IMR-90 (cell line): ENCODE measurements around the gene OPCML.

Source experiments
- BHLHE40 ChIP-seq: fragments of 150-350 bp; IDR thresholded peaks from 2 replicates; pipeline ENCODE4 v1.6.1; 2016; ENCODE audit warnings: mild to moderate bottlenecking, low read depth, low read length
- CEBPB ChIP-seq: IDR thresholded peaks from 2 replicates; pipeline ENCODE4 v1.6.1; 2012; ENCODE audit warnings: low read depth, low read length, improper control_type of control experiment
- CHD1 ChIP-seq: IDR thresholded peaks from 2 replicates; pipeline ENCODE4 v1.6.1; 2012; ENCODE audit warnings: low read depth, low read length, improper control_type of control experiment
- MAFK ChIP-seq: IDR thresholded peaks from 2 replicates; pipeline ENCODE4 v1.6.1; 2012; ENCODE audit warnings: low read depth, low read length, improper control_type of control experiment
- MXI1 ChIP-seq: IDR thresholded peaks from 2 replicates; pipeline ENCODE4 v1.6.1; 2012; ENCODE audit warnings: low read depth, mild to moderate bottlenecking, low read length, moderate library complexity, borderline replicate concordance
- POLR2A ChIP-seq: IDR thresholded peaks from 2 replicates; pipeline ENCODE4 v1.6.1; 2012; ENCODE audit warnings: mild to moderate bottlenecking, low read depth, low read length
- RAD21 ChIP-seq: IDR thresholded peaks from 2 replicates; pipeline ENCODE4 v1.6.1; 2012; ENCODE audit warnings: low read length, improper control_type of control experiment
- RCOR1 ChIP-seq: IDR thresholded peaks from 2 replicates; pipeline ENCODE4 v1.6.1; 2012; ENCODE audit warnings: mild to moderate bottlenecking, low read length, improper control_type of control experiment; ENCODE audit not compliant: insufficient replicate concordance
- RFX5 ChIP-seq: IDR thresholded peaks from 2 replicates; pipeline ENCODE4 v1.8.0; 2012; ENCODE audit warnings: low read depth, mild to moderate bottlenecking, low read length, moderate library complexity
- SMC3 ChIP-seq: fragments of 150-350 bp; IDR thresholded peaks from 2 replicates; pipeline ENCODE4 v1.6.1; 2016; ENCODE audit warnings: low read depth, mild to moderate bottlenecking, antibody characterized with exemption, low read length, moderate library complexity
- TF ChIP-seq, protein P1 (sequence below): conservative IDR thresholded peaks from 2 replicates; pipeline ENCODE4 v1.5.1; 2012; ENCODE audit warnings: mild to moderate bottlenecking, low read depth, low read length, improper control_type of control experiment

- TF ChIP-seq, protein P1, sequence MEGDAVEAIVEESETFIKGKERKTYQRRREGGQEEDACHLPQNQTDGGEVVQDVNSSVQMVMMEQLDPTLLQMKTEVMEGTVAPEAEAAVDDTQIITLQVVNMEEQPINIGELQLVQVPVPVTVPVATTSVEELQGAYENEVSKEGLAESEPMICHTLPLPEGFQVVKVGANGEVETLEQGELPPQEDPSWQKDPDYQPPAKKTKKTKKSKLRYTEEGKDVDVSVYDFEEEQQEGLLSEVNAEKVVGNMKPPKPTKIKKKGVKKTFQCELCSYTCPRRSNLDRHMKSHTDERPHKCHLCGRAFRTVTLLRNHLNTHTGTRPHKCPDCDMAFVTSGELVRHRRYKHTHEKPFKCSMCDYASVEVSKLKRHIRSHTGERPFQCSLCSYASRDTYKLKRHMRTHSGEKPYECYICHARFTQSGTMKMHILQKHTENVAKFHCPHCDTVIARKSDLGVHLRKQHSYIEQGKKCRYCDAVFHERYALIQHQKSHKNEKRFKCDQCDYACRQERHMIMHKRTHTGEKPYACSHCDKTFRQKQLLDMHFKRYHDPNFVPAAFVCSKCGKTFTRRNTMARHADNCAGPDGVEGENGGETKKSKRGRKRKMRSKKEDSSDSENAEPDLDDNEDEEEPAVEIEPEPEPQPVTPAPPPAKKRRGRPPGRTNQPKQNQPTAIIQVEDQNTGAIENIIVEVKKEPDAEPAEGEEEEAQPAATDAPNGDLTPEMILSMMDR, result no peak
- no peak for TF ChIP-seq RFX5
- no peak for TF ChIP-seq POLR2A
- no peak for TF ChIP-seq RAD21
- no peak for TF ChIP-seq RCOR1
- TF ChIP-seq CHD1, result no peak
- TF ChIP-seq CEBPB, result no peak
- TF ChIP-seq MXI1, result no peak
- no peak for TF ChIP-seq MAFK
- no peak for TF ChIP-seq BHLHE40
- TF ChIP-seq SMC3, result no peak
Observed at GRCh38 chr11:133086518-133086917, 445.8 kb downstream of the OPCML start.
